ENCODE data around the gene MAGI2. TPM values are rescaled to one million over a fixed set of nuclear protein-coding genes. Genes with fewer than 3 reads are reported as not detected.

MAGI2 gene
- total RNA-seq, 1 experiment from 2014 or later, result 0.52 TPM

DNA sequence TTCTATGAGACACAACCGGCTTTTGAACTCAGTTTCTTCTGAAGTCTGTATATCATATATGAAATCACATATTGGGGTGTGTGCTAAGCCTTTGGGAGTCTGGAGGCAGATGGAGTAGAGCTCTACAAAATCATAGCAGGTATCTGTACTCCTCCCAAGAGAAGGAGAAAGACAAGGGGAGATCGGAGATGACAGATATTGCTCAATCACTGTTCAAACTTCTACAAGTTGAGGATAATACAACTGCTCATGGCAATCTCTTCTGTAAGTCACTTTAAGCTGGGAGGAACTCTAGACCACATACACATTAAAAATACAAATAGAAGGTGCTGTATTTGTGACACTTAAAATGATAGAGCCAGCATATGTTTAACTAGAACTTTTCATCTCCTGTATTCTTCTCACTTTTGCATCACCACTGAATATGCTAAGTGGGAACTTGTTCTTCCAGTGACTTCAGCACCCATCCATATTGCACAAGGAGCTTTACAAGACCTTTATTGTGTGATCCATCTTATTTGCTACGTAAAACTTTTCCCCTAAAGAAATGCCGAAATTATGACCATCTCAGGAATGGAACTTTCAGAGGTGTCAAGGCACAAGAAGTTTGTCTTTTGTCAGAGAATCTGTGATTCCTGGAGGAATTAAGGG, 1273.5 kb downstream of the MAGI2 start:
- Mint-ChIP-seq H3K9me3 (ENCODE audit: low read depth, unreplicated experiment) (no peaks in the 10 kb centered on the region), H3K27ac (ENCODE audit: unreplicated experiment) (no peak overlapping the region), H3K4me1 (ENCODE audit: low read depth, unreplicated experiment) (no peaks in the 10 kb centered on the region), H3K4me3 (ENCODE audit: low read depth, unreplicated experiment) (no peak overlapping the region), H3K36me3 (ENCODE audit: insufficient read depth, unreplicated experiment) (no peaks in the 10 kb centered on the region), H3K27me3 (ENCODE audit: unreplicated experiment) (peaks cover 53% of the 10 kb centered on the region)
- no peak for DNase-seq
- intact Hi-C loops (cut with micrococcal nuclease; ENCODE audit: unreplicated experiment), result no loop called here
- CTCF ChIA-PET, result no interaction called here
- no TSS peak for BruUV-seq (replicated peaks)
- no peak for TF ChIP-seq CTCF (IDR thresholded peaks at IDR 0.05; ENCODE audit: unreplicated experiment)

- BruUV-seq (replicated peaks), result no TSS peak
- no peak overlapping the region for H3K27ac Mint-ChIP-seq (ENCODE audit: unreplicated experiment)
- no peak for TF ChIP-seq CTCF (IDR thresholded peaks at IDR 0.05; ENCODE audit: unreplicated experiment)
- CTCF ChIA-PET, result no interaction called here
- H3K4me3 Mint-ChIP-seq (ENCODE audit: low read depth, unreplicated experiment), result no peak overlapping the region
- intact Hi-C loops (cut with micrococcal nuclease; ENCODE audit: unreplicated experiment), result no loop called here
- DNase-seq, result no peak
- no peaks in the 10 kb centered on the region for H3K36me3 Mint-ChIP-seq (ENCODE audit: insufficient read depth, unreplicated experiment)
- H3K4me1 Mint-ChIP-seq (ENCODE audit: low read depth, unreplicated experiment), result no peaks in the 10 kb centered on the region
- H3K9me3 Mint-ChIP-seq (ENCODE audit: low read depth, unreplicated experiment), result no peaks in the 10 kb centered on the region
- H3K27me3 Mint-ChIP-seq (ENCODE audit: unreplicated experiment), result peaks cover 53% of the 10 kb centered on the region
Observed at GRCh38 chr7:78179211-78179610, 1274.3 kb downstream of the MAGI2 start.

- Mint-ChIP-seq H3K36me3 (ENCODE audit: insufficient read depth, unreplicated experiment) (no peaks in the 10 kb centered on the region), H3K9me3 (ENCODE audit: low read depth, unreplicated experiment) (no peaks in the 10 kb centered on the region), H3K4me1 (ENCODE audit: low read depth, unreplicated experiment) (no peaks in the 10 kb centered on the region), H3K4me3 (ENCODE audit: low read depth, unreplicated experiment) (no peak overlapping the region), H3K27me3 (ENCODE audit: unreplicated experiment) (peaks cover 53% of the 10 kb centered on the region), H3K27ac (ENCODE audit: unreplicated experiment) (no peak overlapping the region)
- no peak for TF ChIP-seq CTCF (IDR thresholded peaks at IDR 0.05; ENCODE audit: unreplicated experiment)
- no TSS peak for BruUV-seq (replicated peaks)
- DNase-seq, result no peak
- intact Hi-C loops (cut with micrococcal nuclease; ENCODE audit: unreplicated experiment), result no loop called here
- CTCF ChIA-PET, result no interaction called here
Observed at GRCh38 chr7:78178319-78178718, 1275.1 kb downstream of the MAGI2 start.

DNA sequence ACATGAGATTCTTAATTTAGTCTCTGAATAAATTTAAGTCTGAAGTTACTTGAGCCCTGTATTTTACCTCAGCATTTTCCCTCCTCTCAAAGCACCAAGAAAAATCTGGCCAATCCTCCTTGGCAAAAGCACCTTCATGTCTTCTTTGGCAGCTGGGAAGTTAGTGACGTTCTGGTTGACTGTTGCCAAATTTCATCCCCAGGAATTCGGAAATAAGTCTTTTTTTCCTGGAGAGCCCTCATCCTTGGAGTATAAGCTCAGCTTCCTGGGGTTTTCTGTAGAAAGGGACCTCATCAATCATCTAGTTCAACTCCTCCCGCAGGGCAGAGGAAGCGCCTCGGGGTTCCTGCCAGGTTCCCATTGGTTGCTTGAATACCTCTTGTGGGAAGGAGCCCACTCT, 1277.3 kb downstream of the MAGI2 start:
- Mint-ChIP-seq H3K27ac (ENCODE audit: unreplicated experiment) (no peak overlapping the region), H3K4me3 (ENCODE audit: low read depth, unreplicated experiment) (no peak overlapping the region), H3K4me1 (ENCODE audit: low read depth, unreplicated experiment) (no peaks in the 10 kb centered on the region), H3K36me3 (ENCODE audit: insufficient read depth, unreplicated experiment) (no peaks in the 10 kb centered on the region), H3K27me3 (ENCODE audit: unreplicated experiment) (peaks cover 52% of the 10 kb centered on the region), H3K9me3 (ENCODE audit: low read depth, unreplicated experiment) (no peaks in the 10 kb centered on the region)
- no TSS peak for BruUV-seq (replicated peaks)
- no peak for DNase-seq
- CTCF ChIA-PET, result no interaction called here
- TF ChIP-seq CTCF (IDR thresholded peaks at IDR 0.05; ENCODE audit: unreplicated experiment), result no peak
- intact Hi-C loops (cut with micrococcal nuclease; ENCODE audit: unreplicated experiment), result no loop called here
